ENCODE results near the gene MCM8.

The MCM8 gene

GRCh38 chr20:6040958-6041807 is 90.7 kb downstream of the MCM8 start:
- Histone ChIP-seq H3K27me3 (ENCODE audit: control insufficient read depth in 3 of 3, insufficient read depth in 3 of 3, low read depth in 1 of 3, low read length in 3 of 3) (no peaks in the 10 kb centered on the region), H3K4me3 (ENCODE audit: low read length in 2 of 2) (no peak overlapping the region), H2AK5ac (ENCODE audit: low read depth, low read length) (no peak overlapping the region), H2BK120ac (ENCODE audit: low read depth, low read length) (no peak overlapping the region), H3K4me2 (ENCODE audit: insufficient read depth, low read length, poor library complexity, severe bottlenecking) (no peak overlapping the region), H4K8ac (ENCODE audit: low read depth, low read length) (no peak overlapping the region), H2AFZ (ENCODE audit: low read length) (no peak overlapping the region), H3K14ac (ENCODE audit: low read length) (no peak overlapping the region), H3K79me1 (ENCODE audit: low read depth, low read length) (peaks cover 4% of the 10 kb centered on the region), H3K36me3 (replicated peaks in 1 of 2; ENCODE audit: control insufficient read depth in 2 of 2, insufficient read depth in 2 of 2, low read length in 2 of 2) (peaks cover 8 to 61% of the 10 kb centered on the region in 2 donors), H2BK15ac (ENCODE audit: low read length) (no peak overlapping the region), H2BK5ac (ENCODE audit: low read length) (peak overlapping the region; percentile 53), H3K9me3 (replicated peaks in 1 of 2; ENCODE audit: control insufficient read depth in 2 of 2, insufficient read depth in 1 of 2, low read depth in 1 of 2, low read length in 2 of 2) (no peaks in the 10 kb centered on the region), H3K4ac (ENCODE audit: low read length) (no peak overlapping the region), H3K9ac (ENCODE audit: low read depth, low read length, poor library complexity) (peak overlapping the region; percentile 44), H3K18ac (ENCODE audit: low read length) (peak overlapping the region; percentile 17), H4K91ac (ENCODE audit: low read depth, low read length, poor library complexity) (no peak overlapping the region), H3K27ac (replicated peaks; ENCODE audit: low read length) (no peak overlapping the region), H3K4me1 (ENCODE audit: control insufficient read depth in 2 of 2, insufficient read depth in 1 of 2, low read depth in 1 of 2, low read length in 2 of 2) (peaks cover 0 to 5% of the 10 kb centered on the region in 2 donors), H3K23ac (ENCODE audit: low read depth, low read length, poor library complexity) (peak overlapping the region; percentile 73), H2BK12ac (ENCODE audit: low read length) (no peak overlapping the region)
- no peak for DNase-seq (ENCODE audit: low spot score)
- WGBS, 2 donors (ENCODE audit: extremely low coverage in 2 of 2, insufficient read length in 2 of 2, insufficient replicate concordance in 1 of 2): no CpG with 5 or more reads among the region's 67 CpGs

DNA sequence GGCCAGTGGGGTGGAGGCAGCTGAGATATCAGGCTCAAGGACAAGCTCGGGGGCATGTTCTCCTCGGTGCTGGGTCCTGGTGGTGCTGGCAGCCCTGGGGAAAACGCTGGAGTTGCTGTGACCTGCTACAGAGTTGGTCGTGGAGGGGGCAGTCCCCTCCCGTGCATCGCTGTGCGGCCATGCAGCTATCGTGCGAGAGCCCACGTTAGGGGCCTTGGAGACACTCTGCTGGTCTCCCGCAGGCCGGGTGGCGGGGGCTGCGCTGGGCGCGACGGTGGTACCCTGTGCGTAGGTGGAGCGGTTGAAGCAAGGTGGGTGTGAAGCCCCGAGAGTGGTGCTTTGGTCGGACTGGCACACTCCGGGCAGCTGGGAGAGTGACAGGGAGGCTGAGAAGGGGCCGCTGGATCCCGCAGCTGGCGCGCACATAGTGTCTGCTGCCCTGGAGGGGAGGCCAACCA is 91.4 kb downstream of the MCM8 start:
- Histone ChIP-seq H3K9me3 (replicated peaks in 1 of 2; ENCODE audit: control insufficient read depth in 2 of 2, insufficient read depth in 1 of 2, low read depth in 1 of 2, low read length in 2 of 2) (no peaks in the 10 kb centered on the region), H2BK15ac (ENCODE audit: low read length) (no peak overlapping the region), H3K27me3 (ENCODE audit: control insufficient read depth in 3 of 3, insufficient read depth in 3 of 3, low read depth in 1 of 3, low read length in 3 of 3) (no peaks in the 10 kb centered on the region), H3K23ac (ENCODE audit: low read depth, low read length, poor library complexity) (peak overlapping the region; percentile 73), H3K14ac (ENCODE audit: low read length) (no peak overlapping the region), H2BK12ac (ENCODE audit: low read length) (no peak overlapping the region), H4K91ac (ENCODE audit: low read depth, low read length, poor library complexity) (no peak overlapping the region), H2BK120ac (ENCODE audit: low read depth, low read length) (no peak overlapping the region), H3K4me3 (ENCODE audit: low read length in 2 of 2) (no peak overlapping the region), H3K27ac (replicated peaks; ENCODE audit: low read length) (no peak overlapping the region), H3K36me3 (replicated peaks in 1 of 2; ENCODE audit: control insufficient read depth in 2 of 2, insufficient read depth in 2 of 2, low read length in 2 of 2) (peaks cover 8 to 54% of the 10 kb centered on the region in 2 donors), H3K4ac (ENCODE audit: low read length) (no peak overlapping the region), H2AFZ (ENCODE audit: low read length) (no peak overlapping the region), H3K18ac (ENCODE audit: low read length) (no peak overlapping the region), H3K79me1 (ENCODE audit: low read depth, low read length) (peaks cover 4% of the 10 kb centered on the region), H3K4me1 (ENCODE audit: control insufficient read depth in 2 of 2, insufficient read depth in 1 of 2, low read depth in 1 of 2, low read length in 2 of 2) (peaks cover 0 to 5% of the 10 kb centered on the region in 2 donors), H2AK5ac (ENCODE audit: low read depth, low read length) (no peak overlapping the region), H4K8ac (ENCODE audit: low read depth, low read length) (no peak overlapping the region), H3K4me2 (ENCODE audit: insufficient read depth, low read length, poor library complexity, severe bottlenecking) (no peak overlapping the region), H2BK5ac (ENCODE audit: low read length) (peak overlapping the region; percentile 53), H3K9ac (ENCODE audit: low read depth, low read length, poor library complexity) (no peak overlapping the region)
- WGBS, 2 donors (ENCODE audit: extremely low coverage in 2 of 2, insufficient read length in 2 of 2, insufficient replicate concordance in 1 of 2): no CpG with 5 or more reads among the region's 26 CpGs
- DNase-seq (ENCODE audit: low spot score): no peak

- no peak overlapping the region for H4K91ac ChIP-seq (ENCODE audit: low read depth, low read length, poor library complexity)
- peaks cover 8 to 32% of the 10 kb centered on the region in 2 donors for H3K36me3 ChIP-seq (replicated peaks in 1 of 2; ENCODE audit: control insufficient read depth in 2 of 2, insufficient read depth in 2 of 2, low read length in 2 of 2)
- no peak overlapping the region for H2AK5ac ChIP-seq (ENCODE audit: low read depth, low read length)
- no peak overlapping the region for H3K14ac ChIP-seq (ENCODE audit: low read length)
- WGBS, 2 donors (ENCODE audit: extremely low coverage in 2 of 2, insufficient read length in 2 of 2, insufficient replicate concordance in 1 of 2): no CpG with 5 or more reads among the region's 2 CpGs
- no peak overlapping the region for H3K27ac ChIP-seq (replicated peaks; ENCODE audit: low read length)
- peaks cover 0 to 5% (median 0%) of the 10 kb centered on the region in 3 experiments for H3K27me3 ChIP-seq (ENCODE audit: control insufficient read depth in 3 of 3, insufficient read depth in 3 of 3, low read depth in 1 of 3, low read length in 3 of 3)
- H2BK5ac ChIP-seq (ENCODE audit: low read length): no peak overlapping the region
- no peak for DNase-seq (ENCODE audit: low spot score)
- H3K18ac ChIP-seq (ENCODE audit: low read length): no peak overlapping the region
- H2BK15ac ChIP-seq (ENCODE audit: low read length): no peak overlapping the region
- no peak overlapping the region for H3K9ac ChIP-seq (ENCODE audit: low read depth, low read length, poor library complexity)
- peaks cover 2% of the 10 kb centered on the region for H3K79me1 ChIP-seq (ENCODE audit: low read depth, low read length)
- no peaks in the 10 kb centered on the region for H3K9me3 ChIP-seq (replicated peaks in 1 of 2; ENCODE audit: control insufficient read depth in 2 of 2, insufficient read depth in 1 of 2, low read depth in 1 of 2, low read length in 2 of 2)
- no peak overlapping the region for H4K8ac ChIP-seq (ENCODE audit: low read depth, low read length)
- H3K23ac ChIP-seq (ENCODE audit: low read depth, low read length, poor library complexity): no peak overlapping the region
- H3K4me2 ChIP-seq (ENCODE audit: insufficient read depth, low read length, poor library complexity, severe bottlenecking): no peak overlapping the region
- no peak overlapping the region for H3K4ac ChIP-seq (ENCODE audit: low read length)
- H3K4me1 ChIP-seq (ENCODE audit: control insufficient read depth in 2 of 2, insufficient read depth in 1 of 2, low read depth in 1 of 2, low read length in 2 of 2): no peaks in the 10 kb centered on the region
- H2BK12ac ChIP-seq (ENCODE audit: low read length): no peak overlapping the region
- no peak overlapping the region for H3K4me3 ChIP-seq (ENCODE audit: low read length in 2 of 2)
- H2BK120ac ChIP-seq (ENCODE audit: low read depth, low read length): peak overlapping the region; percentile 64
- H2AFZ ChIP-seq (ENCODE audit: low read length): no peak overlapping the region
Observed at GRCh38 chr20:6044115-6044514, 93.7 kb downstream of the MCM8 start.

DNA sequence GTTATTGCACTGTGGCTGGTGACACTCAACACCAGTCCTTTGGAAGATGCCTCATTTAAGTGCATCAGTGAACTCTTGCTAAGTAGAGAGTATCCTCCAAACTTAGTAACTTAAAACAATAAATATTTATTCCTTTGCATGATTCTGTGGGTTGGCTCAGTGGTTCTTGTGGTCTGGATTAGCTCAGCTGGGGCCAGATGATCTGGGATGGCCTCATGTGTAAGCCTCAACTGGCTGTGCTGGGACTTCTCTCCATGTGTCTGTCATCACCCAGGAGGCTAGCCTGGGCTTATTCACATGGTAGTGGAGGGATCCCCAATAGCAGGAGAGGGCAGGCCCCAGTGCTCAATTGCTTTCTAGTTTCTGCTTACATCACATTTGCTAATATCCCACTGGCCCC is 95.1 kb downstream of the MCM8 start:
- Histone ChIP-seq H2AFZ (ENCODE audit: low read length) (no peak overlapping the region), H3K23ac (ENCODE audit: low read depth, low read length, poor library complexity) (no peak overlapping the region), H3K4me1 (ENCODE audit: control insufficient read depth in 2 of 2, insufficient read depth in 1 of 2, low read depth in 1 of 2, low read length in 2 of 2) (no peaks in the 10 kb centered on the region), H2BK5ac (ENCODE audit: low read length) (no peak overlapping the region), H2BK120ac (ENCODE audit: low read depth, low read length) (no peak overlapping the region), H3K27ac (replicated peaks; ENCODE audit: low read length) (no peak overlapping the region), H3K14ac (ENCODE audit: low read length) (no peak overlapping the region), H3K9me3 (replicated peaks in 1 of 2; ENCODE audit: control insufficient read depth in 2 of 2, insufficient read depth in 1 of 2, low read depth in 1 of 2, low read length in 2 of 2) (no peaks in the 10 kb centered on the region), H3K4me2 (ENCODE audit: insufficient read depth, low read length, poor library complexity, severe bottlenecking) (no peak overlapping the region), H2BK12ac (ENCODE audit: low read length) (no peak overlapping the region), H2AK5ac (ENCODE audit: low read depth, low read length) (no peak overlapping the region), H3K36me3 (replicated peaks in 1 of 2; ENCODE audit: control insufficient read depth in 2 of 2, insufficient read depth in 2 of 2, low read length in 2 of 2) (peaks cover 8 to 17% of the 10 kb centered on the region in 2 donors), H3K27me3 (ENCODE audit: control insufficient read depth in 3 of 3, insufficient read depth in 3 of 3, low read depth in 1 of 3, low read length in 3 of 3) (peaks cover 0 to 15% (median 6%) of the 10 kb centered on the region in 3 experiments), H4K91ac (ENCODE audit: low read depth, low read length, poor library complexity) (no peak overlapping the region), H4K8ac (ENCODE audit: low read depth, low read length) (no peak overlapping the region), H2BK15ac (ENCODE audit: low read length) (no peak overlapping the region), H3K4me3 (ENCODE audit: low read length in 2 of 2) (no peak overlapping the region), H3K18ac (ENCODE audit: low read length) (no peak overlapping the region), H3K4ac (ENCODE audit: low read length) (no peak overlapping the region), H3K9ac (ENCODE audit: low read depth, low read length, poor library complexity) (no peak overlapping the region), H3K79me1 (ENCODE audit: low read depth, low read length) (peaks cover 2% of the 10 kb centered on the region)
- DNase-seq (ENCODE audit: low spot score): no peak
